HG02763 (cell line): Measurements from ENCODE around the gene CNTN1.

ENCODE experiments used
- ATAC-seq: cut with Tn5 transposase; IDR thresholded peaks from one replicate; pipeline ENCODE4 v1.9.1; 2021; ENCODE audit warnings: mild to moderate bottlenecking, moderate library complexity; ENCODE audit not compliant: unreplicated experiment

The CNTN1 gene

DNA sequence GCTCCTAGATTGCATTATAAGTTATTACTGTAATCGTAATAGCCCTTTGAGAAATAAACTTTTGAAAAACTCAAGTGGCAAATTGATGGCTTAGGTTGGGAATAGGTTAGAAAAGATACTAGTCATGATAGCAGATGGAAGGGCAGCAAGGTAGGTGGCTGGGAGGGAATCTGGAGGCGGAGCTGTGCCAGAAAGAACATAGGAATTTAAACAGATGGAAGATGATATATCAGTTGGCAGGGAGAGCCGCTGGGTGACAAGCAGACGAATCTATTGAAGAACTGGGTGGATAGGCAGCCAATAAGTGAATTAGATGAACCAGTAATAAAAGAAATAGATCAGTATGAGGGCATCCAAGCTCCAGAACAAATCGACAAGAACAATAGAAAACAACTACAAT lies 142.1 kb downstream of the CNTN1 start:
- ATAC-seq, result no peak

DNA sequence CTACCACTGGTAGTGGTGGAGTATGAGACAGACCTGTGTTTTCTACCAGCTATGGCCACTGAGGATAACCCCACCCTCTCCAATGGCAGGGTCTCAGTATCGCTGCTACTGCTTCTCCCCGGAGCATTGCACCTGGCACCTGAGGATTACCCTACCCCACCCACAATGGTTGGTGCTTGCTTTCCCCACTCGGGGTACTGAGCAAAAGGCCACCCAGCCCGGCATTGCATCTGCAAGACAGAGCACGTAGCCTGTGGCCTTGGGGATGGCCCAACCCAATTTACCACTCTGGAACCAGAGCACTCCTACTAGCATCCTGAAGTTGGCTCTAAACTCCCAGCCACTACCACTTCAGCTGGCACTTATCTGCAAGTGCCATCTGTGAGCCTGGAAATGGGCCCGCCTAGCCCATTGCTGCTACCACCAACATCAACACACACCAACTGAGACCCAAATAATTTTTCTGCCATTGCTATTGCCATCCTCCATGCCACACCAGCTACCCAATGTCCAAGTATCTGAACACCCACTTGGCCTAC lies 145.7 kb downstream of the CNTN1 start:
- ATAC-seq, result no peak

DNA sequence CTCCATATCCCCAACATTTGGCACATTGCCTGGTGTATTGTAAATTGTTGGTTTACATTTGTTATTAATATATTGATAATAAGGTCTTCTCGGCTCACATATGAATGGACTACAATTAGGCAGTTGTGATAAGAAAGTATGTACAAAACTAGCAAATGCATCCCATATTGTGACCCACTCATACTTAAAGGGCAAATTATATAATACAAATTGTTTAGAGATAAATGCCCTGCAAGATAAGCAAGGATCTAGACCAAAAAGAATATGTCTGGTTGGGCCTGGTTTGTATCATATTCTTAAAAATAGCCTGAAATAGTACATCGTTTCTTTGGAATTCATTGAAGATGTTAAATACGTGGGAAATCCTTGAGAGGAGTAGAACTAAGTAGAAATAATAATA lies 151.3 kb downstream of the CNTN1 start:
- ATAC-seq, result no peak

DNA sequence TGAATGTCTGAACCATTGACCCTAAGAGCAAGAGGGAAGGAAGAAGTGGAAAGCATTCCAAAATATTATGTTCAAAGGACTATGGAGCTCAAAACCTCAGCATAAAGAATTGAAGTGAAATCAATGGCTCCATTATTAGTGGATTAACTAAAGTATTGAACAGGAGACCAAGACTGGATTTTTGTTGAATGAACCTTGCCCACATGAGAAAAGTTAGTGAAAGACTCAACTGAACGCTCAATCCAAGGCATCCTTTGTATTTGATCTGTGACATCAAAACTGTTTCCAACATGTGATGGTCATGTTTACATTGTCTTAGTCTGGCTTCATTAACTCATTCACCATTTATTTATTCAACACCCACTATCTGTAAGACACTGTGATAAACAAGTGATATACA lies 161.0 kb downstream of the CNTN1 start:
- no peak for ATAC-seq

DNA sequence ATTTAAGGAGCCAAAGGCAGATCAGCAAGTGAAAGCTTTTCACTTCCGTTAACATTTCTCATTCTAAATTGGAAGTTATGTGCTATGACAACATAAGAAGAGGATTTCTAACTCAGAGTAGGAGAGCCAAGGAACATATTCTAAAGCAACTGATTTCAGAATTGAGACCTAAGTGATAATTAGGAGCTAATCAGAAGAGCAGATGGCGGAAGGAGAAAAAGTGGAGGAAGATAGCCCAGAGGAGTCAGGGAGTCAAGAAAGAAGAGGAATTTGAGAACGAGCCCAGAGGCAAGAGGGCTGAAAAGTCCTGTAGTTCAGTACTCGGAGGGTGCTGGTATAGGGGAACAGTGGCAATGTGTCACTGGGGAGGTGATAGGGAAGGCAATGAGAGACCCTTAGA lies 162.4 kb downstream of the CNTN1 start:
- no peak for ATAC-seq

DNA sequence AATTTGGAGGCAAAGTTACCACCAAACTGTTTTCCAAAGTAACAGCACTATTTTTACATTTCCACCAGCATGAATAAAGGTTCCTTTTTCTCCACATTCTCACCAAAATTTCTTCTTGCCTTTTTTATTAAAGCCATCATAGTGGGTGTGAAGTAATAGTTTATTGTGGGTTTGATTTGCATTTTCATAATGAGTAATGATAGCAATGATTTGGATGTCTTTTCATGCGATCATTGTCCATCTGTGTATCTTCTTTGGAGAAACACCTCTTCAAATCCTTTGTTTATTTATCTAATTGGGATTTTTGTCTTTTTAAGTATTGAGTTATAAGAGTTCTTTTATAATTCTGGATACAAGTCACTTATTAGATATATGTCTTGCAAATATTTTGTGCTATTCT lies 172.7 kb downstream of the CNTN1 start:
- ATAC-seq, result no peak

DNA sequence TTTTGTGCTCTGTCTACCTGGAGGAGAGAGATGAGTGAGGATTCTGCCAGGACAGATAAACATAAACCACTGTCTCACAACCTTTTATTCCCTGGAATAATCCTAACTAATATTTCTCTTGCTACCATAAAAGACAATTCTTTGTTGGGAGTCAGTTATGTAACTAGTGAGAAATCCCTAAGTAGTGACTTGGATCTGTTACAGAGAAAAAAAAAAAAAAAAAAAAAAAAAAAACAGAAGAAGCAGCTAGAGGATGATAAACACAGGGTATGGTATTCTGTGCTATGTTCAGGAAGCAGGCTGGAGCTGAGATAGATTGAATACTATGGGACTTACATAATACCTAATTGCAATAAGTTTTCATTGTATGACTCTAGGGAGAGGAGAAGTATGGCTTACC lies 178.7 kb downstream of the CNTN1 start:
- no peak for ATAC-seq

DNA sequence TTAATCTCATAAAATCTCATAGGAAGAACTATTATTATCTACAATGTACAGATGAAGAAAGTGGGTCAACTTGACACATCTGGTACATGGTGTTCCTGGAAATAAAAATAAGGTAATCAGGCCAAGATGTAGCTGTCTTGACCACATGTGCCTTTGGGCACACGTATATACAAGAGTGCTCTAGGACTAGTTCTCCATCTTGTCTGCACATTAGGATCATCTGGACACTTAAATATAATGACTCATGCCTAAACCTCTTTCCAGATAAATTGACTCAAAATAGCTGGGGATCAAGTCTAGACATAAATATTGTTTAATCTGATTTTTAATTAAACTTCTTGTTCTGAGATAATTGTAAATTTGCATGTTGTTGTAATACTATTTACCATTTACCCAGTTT lies 182.6 kb downstream of the CNTN1 start:
- ATAC-seq, result no peak

DNA sequence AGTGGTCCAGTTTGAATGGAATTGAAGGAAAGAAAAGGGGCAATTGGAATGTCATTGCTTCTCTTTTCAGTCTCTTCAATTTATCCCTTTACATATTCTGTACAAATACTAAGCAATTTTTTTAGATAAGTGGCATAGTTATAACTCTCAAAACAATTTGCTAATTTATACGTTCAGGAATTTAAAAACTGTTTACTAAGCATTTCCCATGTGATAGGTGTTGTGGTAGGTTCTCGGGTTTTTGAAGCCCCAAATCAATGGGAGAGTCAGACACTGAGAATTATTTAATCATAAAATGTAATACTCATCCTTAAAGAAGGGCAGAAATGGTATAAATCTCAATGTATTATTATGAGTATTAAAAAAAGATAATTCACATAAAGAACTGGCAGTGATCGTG lies 197.1 kb downstream of the CNTN1 start:
- no peak for ATAC-seq

DNA sequence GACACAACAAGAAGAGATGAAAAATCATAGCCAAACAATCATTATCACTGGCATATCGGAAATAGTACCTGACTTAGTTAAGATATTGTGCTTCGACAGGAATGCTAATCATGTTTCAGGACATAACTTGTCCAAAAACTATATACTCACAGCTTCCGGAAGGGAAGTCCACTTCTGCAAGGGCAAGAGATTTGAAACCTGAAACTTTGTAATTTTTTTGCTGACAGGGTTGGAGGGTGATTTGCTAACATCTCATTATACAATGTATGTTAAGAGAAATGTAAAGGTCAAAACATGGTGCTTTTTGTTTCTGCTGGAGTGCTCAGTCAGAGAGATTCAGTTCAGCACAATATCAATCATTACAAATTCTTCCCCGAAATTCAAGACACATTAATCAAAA lies 200.3 kb downstream of the CNTN1 start:
- no peak for ATAC-seq

DNA sequence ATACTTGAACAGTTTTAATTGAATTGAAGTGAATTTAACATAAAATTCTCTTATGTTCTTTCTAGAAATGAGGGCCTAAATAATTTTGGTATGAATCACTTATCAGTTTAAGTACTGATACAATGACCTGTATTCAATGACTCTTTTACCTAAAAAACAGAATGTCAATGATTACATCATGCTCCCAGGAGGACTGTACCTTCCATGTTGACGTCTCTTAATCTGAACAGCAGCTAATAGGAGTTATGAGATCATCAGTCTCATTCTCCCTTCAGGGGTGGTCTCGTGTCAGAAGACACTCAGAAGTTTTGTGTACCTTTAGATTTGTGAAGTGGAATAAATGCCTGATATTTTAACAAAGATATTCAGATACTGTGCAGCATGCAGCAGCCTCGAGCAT lies 206.3 kb downstream of the CNTN1 start:
- ATAC-seq, result no peak

DNA sequence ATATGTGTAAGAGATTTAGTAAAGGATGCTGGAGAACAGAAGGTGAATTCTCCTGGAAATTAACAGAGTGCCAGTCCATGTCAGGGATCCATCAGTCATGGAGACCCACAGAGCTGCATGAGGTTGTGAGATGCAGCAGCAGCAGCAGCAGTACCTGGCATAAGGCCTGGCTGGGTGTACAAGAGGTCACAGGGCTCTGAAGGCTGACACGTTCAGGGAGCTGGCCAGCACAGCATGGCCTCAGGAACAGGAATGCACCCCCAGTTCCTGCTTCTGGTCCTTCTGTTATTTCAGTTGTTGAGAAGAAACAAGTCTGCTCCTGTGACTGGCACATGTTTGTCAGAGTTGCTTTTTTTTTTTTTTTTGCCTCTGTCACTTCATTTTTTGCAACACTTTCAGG lies 210.8 kb downstream of the CNTN1 start:
- no peak for ATAC-seq

DNA sequence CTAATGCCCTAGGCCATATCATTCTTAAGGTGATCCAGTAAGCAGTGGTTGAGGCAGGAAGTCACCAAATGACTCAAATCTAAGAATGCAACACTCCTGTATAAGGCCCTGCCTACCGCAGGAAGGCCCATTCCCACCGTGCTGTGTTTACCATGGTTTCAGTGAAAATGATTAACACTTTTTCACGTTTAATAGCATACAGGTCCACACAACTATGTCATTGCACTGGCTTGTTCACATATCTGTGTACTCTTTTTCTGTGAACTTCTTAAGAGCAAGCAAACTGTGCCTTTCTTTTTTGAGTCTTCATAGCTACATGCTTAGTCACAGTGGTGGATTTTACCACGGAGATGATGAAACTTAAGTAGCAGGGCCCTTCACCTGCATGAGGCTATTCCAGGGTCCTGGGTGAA lies 214.9 kb downstream of the CNTN1 start:
- peak; percentile 93 for ATAC-seq

DNA sequence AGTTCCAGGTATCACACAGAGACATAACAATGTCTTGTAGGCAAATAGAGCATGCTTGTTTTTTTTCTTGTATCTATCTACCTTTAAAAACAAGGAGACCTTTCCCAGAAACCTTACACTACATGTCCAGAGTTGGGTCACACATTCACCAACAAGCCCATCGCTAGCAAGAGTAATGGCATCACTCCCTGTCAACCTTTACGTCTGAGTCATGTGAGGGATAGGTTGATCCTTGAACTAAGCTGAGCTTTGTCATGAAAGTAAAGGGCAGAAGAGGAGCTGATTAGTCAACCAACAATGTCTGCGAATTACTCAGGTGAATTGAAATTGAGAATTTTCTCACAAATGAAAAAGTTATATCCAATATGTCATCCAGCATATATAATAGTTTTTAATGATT lies 219.4 kb downstream of the CNTN1 start:
- no peak for ATAC-seq

DNA sequence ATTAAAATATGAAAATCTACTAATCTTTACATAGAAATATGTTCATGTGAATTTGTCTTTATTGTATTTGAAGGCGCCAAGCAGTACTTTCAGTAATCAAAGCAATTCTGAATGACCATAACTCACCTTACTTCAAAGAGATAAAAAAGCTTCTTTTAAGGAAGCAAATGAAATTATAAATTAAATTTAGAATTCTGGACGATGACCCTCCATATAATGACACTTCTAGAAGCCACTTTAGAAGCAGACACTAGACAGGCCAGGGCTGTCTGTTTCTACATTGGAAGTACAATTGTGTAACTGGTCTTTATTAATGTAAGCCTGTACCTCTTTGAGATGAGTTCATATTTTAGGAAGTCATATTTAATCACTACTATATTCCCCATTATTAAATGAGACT lies 222.9 kb downstream of the CNTN1 start:
- ATAC-seq, result no peak

DNA sequence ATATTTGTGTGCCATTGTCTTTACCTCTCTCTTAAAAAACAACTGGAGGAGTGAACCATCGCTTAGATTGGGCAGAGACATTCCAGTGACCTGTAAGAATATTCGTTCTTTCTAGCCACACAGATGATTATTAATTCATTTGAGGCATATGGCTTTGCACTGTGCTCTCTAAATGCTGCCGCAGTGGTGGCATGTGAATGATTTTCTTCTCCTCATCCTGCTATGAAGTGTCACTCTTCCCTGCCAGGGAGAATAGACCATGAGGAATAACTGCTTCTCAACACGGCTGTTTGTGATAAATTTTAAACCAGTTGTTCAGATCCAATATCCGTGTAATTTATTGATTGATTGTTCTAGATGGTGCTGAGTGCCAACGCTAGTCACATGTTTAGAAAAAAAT lies 225.3 kb downstream of the CNTN1 start:
- no peak for ATAC-seq

DNA sequence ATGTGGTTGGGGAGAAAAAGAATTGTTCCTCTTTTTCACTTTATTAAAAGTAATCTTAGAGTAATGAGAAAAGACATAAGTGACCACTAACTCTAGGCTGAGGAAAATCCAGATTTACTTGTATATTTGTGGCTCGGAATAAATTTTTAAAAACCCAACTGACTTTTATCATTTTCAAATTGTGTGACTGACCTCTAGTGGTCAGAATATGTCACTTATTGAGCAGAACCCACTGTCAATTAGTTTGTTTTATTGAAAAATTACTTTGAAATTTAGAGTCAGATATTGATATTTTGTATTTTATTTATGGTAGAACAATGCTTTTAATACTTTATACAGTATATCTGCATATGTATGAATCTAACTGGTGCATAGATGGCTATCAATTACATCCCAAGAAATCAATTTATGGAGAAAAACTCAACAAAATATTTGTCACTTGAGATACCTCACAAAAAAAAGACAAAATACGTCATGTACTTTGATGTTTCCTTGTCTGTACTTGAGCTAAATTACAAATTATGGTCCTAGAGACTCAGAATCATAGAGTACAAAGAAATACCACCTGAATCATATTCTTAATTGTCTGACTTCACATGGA lies 229.4 kb downstream of the CNTN1 start:
- ATAC-seq, result no peak

DNA sequence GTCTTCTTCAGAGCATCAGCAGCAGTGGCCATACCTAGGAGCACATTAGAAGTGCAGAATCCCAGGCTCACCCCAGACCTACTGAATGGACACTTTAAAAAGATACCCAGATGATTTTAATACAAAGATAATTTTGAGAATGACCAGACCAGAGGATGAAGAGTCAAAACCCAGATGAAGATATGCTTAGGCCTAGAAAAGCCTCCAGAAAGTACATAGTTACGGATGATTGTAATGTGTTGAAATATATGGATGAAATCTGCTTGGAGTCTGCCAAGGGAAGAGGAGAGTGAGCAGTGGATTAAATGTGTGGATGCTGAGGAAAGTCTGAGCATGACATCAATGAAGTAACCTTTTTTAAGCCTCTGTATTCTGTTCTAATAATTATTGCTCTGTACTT lies 245.7 kb downstream of the CNTN1 start:
- no peak for ATAC-seq

DNA sequence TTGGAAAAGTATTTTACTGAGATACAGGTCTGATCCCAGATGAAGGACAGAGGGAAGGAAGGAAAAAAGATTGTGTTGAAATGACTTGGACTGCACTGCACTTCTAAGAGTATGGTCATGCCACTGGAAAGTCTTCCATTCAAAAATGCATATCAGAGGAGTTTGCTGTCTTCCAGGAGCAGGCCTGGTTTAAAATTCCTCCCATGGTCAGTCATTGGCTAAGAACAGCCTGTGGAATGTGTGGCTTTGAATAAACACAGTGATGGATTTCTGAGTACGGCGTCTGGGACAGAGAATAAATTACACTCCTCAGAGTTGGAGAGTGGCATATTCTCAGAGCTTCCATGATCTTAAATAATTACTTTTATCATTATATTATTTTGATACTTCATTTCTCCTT lies 250.1 kb downstream of the CNTN1 start:
- ATAC-seq, result no peak

DNA sequence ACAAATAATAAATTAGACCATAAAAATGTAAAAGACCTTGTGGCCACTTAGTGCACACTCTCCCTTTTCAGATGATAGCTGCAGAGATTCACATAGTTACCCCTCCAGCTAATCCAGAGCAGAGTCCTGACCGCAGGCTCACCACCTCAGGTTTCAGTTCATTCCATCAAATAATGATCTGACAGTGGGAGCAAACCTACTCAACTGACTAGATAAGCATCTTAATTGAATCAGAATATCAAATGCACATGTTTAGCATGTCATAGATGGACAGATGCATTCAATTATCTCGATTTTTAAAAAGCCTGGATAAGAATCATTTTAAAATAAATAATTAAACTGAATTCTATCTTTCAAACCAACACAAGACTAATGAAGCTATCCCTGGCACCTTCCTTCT lies 253.5 kb downstream of the CNTN1 start:
- no peak for ATAC-seq

DNA sequence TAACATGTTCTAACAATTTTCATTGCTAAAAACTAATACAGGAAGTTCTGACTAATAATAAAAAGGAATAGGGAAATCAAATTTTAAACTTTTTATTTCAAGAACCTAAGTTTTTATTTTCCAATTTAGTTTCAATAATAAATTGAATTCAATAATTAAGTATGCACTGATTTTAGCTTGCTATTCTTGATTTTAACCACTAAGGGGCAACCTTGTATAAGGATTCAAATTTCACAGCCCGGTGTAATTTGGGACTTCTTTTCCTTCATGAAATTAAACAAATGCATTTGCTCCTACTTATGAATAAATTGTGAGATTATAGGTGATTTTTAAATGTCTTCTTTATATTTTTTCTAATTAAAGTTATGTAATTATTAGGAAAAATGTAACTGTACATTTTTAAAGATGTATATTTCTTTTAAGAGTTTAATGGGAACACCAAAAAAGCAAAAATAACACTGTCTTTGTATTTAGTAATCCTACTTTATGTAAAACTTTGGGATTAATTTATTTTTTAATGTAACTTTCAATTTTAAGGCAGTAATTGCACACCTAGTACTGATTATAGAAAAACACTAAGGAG lies 254.5 kb downstream of the CNTN1 start:
- no peak for ATAC-seq

DNA sequence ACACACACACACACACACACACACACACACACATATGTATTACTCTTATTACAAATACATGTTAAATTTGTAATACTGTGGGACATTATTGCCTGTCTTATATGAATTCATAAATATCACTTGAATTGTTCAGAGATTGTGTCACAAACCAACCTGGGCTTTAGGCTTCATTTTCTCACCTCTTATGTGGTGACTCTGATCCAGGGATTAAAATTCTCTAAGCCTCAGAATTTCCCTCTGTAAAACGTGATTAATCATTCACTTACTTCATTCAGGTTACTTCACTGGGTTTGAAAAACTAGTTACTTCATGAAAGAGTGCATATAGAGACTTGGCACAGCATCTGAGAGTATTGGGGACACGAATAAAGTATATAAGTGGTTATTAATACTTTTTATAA lies 255.6 kb downstream of the CNTN1 start:
- no peak for ATAC-seq

DNA sequence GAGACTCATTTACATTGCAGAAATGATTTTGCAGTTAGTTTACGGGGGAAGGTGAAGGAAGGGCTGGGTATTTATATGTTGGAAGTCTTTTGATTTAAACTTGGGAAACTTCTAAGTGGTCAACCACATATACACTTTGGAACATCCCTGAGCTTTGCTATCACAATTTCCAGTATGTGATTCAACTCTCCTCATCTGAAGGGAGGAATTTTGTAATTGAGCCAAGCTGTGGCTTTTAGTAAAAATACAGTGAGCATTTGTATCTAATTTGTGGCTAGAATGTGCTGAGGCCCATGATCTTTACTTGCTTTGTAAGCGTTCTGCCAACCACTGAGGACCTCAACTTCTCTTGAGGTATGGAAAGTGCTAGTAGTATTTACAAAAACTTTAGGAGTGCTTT lies 260.8 kb downstream of the CNTN1 start:
- ATAC-seq, result no peak
